NCI-H82 (cell line): ENCODE measurements around the gene DNAJC1.

Source experiments
- DNase-seq: peaks from one replicate; lab custom pipeline; 2025; lab: John Stamatoyannopoulos, UW

DNAJC1 gene

DNA sequence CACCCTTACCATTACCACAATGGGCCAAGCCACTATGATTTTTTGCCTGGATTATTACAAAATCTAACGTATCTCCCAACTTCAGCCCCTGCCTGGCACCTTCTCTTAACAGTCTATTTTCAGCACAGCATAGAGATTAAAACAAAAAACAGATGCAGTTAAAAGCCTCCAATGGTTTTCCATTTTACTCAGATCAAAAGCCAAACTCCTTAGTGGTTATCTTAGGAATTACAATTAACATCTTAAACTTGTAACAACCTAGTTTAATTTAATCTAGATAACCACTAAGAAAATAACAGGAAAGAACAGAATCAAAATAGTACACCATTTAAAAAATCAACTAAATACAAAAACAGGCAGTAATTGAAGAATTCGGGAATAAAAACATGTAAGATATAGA, 43.5 kb downstream of the DNAJC1 start:
- DNase-seq, result no peak

DNA sequence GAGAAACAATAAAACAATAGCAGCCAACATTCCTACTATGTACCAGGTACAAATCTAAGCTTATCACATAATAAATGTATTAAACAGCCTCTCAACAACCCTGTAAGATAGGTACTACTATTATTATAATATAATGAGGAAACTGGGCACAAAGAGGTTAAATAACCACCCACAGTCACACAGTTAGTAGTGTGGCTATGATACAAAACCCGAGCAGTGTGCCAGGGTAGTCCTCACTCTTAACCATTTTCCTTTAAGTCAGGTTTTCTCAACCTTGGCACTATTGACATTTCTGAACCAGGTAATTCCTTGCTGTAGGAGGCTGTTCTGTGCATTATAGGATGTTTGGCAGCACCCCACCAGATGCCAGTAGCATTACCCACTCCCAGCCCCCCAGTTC, 48.8 kb downstream of the DNAJC1 start:
- DNase-seq, result no peak

DNA sequence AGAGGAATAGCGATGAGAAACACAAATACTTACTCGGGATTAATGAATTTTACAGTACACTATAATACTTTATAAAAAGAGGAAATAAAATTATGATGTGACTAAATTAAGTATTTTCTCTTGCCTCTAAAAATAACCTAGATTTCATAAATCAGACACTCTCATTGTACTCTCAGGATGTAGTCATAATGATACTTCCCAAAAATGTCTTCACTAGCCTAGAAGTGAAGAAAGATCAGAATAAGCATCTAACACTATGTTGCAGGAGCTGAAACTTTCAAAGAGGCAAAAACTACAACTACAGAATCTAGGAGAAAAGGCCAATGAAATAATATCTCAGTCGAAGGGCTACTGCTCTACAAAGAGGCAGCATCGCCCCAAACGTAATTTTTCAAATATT, 49.4 kb downstream of the DNAJC1 start:
- DNase-seq, result no peak

DNA sequence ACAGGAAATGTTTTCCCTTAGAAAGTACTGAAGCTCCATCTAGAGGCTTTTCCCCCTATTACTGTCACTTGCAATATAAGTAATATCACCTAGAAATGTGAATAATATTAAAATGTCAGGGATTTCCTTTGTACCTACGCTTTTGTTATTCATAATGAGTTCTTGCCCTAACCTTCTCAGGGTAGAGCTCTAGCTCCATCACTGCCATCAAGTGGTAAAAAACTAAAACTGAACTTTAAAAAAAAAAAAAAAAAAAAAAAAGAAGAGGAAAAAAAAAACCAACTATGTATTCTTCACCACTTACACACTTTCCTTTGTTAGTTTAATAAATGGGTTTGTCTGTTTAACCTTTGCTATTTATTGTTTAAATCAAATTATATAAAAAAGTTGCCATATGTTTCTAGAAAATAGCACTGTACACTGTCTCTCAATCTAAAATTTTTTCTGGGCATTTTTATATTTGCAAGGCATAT, 49.9 kb downstream of the DNAJC1 start:
- peak; percentile 14 for DNase-seq

DNA sequence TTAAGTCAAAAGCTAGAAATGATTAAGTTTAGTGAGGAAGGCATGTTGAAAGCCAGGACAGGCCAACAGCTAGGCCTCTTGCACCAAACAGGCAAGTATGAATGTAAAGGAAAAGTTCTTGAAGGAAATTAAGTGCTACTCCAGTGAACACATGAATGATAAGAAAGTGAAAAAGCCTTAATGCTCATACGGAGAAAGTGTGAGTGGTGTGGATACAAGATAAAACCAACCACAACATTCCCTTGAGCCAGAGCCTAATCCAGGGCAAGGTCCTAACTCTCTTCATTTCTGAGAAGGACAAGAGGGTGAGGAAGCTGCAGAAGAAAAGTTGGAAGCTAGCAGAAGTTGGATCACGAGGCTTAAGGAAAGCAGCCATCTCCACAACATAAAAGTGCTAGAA, 53.0 kb downstream of the DNAJC1 start:
- DNase-seq, result no peak

DNA sequence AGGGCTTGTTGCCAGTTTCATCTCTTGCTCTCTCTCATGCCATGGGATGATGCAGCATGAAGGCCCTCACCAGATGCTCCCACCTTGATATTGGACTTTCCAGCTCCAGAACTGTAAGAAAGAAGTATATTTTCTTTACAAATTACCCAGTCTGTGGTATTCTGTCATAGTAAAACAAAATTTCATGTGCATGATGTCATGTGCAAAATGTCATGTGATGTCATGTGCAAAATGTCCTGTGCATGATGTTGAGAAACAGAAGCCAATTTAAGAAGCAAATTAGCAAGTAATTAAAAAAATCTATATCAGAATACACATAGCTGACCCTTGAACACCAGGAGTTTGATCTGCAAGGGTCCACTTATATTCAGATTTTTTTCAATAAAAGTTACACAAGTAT, 56.6 kb downstream of the DNAJC1 start:
- DNase-seq, result no peak

DNA sequence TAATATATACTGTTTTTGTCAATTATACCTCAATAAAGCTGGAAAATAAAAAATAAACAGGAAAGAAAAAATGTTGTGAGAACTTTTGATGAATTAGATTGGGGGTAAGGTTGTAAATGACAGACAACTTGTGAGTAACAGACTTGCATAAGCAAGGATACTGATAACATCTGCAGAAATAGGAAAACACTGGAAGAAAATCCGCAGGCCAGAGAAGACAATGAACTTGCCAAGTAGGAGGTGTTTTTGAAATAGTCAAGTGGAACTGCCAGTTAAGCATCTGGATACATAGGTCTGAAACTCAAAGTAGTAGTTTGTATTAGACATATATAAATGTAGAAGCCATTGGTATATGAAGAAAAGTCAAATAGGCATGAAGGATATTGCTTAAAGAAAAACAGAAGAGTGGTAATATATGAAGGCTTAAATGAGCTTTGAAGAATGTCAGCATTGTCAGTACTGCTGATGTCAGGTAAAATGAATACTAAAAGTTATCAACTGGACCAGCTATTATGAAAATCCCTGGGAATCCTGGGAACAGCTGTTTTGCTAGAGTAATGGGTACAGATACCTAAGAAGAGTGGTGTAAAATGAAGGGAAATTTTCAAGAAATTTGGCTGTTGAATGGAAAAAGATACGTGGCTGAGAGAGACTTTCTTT, 58.7 kb downstream of the DNAJC1 start:
- no peak for DNase-seq

DNA sequence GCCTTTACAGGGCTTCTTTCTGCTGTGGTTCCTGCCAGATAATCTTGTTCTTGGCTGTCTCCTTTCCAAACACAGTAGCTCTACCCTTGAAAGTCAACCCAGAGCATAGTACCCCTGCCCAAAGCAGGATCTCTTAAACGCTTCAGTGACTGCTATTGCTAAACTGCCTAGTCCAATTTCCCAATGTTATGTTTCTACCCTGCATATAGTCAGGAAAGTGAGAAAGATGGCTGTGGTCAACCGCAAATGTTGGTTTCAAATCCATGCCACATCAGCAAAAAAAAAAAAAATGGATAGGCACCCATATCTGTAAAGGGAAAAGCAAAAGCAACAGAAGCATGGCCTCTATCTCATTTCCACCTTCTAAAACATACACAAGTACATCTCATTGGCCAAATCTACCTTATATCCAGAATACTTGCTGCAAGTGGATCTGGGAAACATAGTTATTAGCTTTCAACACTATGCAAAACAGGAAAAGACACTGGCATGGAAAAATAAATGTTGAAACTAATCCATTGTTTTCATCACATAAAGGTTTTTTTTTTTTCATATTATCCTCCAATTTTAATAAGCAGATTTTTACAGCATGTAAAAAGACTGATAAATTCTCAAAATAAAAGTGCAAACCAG, 59.8 kb downstream of the DNAJC1 start:
- no peak for DNase-seq

DNA sequence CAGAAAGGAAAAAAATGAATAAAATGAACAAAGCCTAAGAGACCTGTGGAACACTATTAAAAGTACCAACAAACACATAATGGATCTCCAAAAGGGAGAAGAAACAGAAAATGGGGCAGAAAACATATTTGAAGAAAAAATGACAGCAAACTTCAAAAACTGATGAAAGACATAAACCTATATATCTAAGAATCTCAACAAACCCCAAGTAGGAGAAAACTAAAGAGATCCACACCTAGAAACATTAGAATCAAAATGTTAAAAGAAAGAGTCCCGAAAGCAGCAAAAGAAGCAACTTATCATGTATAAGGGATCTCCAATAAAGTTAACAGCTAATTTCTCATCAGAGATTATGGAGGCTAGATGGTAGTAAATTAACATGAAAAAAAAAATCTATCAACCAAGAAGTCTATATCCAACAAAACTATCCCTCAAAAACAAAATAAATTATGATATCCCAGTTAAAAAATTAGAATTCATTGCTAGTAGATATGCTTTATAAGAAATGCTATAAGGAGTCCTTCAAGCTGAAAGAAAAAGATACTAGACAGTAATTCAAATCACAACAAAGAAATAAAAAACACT, 68.0 kb downstream of the DNAJC1 start:
- no peak for DNase-seq

DNA sequence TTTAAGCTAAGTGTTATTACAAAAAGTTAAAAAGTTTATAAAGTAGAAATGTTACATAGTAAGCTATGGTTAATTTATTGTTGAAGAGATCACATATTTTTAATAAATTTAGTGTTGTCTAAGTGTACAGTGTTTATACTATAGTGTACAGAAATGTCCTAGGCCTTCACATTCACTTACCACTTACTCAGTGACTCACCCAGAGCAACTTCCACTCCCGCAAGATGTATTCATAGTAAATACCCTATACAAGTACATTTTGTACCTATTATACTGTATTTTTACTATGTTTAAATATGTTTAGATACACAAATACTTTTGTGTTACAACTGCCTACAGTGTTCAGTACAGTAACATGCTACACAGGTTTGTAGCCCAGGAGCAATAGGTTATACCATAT, 69.2 kb downstream of the DNAJC1 start:
- no peak for DNase-seq

DNA sequence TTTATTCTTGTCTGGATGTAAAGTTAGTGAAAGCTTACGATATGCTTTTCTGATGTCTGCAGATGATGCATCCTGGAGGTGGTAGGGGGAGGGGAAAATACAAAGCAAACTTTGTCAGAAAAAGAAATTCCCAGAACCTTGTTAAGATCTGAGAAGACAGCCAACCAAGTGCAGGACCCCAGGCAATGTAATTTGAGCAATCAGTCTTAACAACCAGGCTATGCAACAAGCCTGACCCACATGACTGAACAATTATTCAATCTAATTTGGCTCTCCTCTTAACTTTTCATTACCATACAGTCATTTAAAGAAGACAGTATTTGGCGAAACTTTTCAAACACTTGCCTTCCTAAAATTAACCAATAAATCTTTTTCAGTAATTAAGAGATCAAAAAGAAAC, 74.5 kb downstream of the DNAJC1 start:
- no peak for DNase-seq

DNA sequence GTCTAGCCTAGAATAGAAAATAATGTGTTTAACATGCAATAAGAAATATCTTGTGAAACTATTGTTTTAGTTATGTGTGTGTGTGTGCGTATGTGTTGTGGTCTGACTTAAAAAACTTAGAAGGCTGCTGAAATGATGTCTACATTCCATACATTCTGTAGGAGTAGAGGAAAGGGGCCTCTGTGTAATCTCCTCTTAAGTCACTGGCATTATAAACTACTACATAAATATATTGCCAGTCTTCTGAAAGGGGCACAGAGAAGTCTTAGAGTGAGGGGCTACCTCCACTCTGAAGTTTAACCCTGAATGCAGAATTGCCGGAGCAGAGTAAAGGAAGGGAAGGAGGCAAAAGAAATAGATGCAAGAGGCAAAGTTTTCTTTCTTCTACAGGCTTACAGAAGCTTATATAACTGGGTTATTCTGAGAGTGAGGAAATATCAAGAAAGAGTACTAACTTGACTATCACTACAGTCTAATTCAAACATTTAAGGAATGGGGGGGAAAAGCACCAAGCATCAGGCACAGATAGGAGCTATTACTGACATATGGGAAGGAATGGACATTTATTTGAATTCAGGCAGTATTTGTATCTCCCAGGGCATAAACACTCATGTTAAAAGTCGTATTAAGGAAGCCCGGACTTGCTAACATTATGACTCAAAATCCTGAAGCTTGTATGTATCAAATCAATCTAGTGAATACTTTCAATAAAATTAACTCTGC, 75.7 kb downstream of the DNAJC1 start:
- no peak for DNase-seq

DNA sequence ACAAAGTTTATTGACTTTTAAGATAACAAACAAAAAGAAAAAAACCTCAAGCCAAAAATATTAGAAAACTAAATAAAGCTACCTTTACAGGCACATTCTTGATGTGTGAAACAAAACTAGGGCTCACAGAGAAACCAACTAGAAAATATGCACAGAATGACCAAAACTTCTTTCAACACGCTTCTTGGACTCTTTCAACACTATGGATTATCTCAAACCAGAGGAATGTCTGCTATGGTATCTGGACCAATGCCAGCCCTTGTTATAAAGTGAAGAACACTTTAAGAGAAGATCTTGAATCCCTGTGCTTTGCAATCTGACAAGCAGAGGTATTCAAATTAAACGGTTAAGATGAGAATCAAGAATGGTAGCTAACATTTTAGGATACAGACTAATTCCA, 76.6 kb downstream of the DNAJC1 start:
- no peak for DNase-seq

DNA sequence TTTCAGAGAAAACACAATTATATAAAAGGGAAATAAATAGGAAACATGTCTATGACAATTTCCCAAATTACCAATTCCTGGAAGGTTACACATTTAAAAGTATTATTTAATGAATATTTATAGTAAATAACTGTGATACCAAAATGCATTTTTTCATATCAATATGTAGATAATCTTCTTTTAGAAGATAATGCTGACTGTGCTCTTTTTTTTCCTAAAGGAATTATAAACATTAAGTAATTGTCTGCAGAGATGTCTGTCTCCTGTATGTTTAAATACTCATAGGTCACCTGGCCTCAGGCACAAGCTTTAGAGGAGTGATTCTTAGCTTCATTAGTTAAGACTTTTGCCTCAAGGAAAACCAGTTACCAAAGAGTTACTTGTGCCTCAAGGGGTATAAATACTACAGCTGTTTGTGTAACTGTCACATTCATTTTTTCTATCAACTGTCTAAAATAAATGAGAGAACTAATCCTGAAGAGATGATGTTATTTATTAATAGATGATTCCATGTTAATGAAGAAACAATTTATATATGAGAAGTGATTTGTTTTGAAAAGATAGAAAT, 77.1 kb downstream of the DNAJC1 start:
- no peak for DNase-seq

DNA sequence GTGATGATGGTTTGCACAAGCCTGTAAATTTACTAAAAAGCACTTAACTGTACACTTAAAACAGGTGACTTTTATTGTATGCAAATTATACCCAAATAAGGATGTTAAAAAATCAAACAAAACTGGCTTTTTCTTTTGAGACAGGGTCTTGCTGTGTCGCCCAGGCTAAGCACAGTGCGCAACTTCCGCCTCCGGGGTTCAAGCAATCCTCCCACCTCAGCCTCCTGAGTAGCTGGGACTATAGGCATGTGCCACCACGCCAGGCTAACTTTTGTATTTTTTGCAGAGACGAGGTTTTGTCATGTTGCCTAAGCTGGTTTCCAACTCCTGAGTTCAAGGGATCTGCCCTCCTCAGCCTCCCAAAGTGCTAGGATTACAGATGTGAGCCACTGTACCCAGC, 77.7 kb downstream of the DNAJC1 start:
- no peak for DNase-seq

DNA sequence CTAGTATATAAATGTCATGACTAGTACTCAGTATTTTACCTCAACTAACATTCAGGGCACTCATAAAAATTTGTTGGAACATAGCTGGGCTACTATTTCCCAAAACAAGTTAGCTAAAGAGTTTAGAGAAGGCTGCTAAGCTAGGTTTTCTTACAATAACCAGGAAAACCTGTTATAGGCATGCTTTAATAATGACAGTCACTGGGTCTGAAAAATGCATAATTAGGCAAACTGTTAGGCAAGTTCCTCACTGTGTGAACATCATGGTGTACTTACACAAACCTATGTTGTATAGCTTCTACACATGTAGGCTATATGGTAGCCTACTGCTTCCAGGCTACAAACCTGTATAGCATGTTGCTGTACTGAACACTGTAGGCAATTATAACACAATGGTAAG, 79.0 kb downstream of the DNAJC1 start:
- DNase-seq, result no peak

DNA sequence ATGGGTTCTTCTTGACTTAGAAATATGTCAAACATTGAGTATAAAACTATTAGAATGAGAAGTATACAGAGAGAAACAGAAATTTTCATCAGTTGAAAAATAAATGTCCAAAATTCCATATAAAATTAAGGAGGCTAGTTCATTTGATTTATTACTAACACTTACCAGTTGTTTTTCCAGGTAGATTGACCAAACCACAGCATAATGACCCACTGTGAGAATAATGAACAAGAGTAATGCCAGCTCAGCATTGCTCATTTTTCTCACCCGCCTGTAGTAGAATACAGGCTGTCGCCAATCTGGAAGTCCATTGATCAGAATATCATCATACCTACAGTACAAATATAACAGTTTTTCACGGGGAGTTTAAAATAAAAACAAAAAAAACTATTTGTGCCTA, 82.9 kb downstream of the DNAJC1 start:
- no peak for DNase-seq

DNA sequence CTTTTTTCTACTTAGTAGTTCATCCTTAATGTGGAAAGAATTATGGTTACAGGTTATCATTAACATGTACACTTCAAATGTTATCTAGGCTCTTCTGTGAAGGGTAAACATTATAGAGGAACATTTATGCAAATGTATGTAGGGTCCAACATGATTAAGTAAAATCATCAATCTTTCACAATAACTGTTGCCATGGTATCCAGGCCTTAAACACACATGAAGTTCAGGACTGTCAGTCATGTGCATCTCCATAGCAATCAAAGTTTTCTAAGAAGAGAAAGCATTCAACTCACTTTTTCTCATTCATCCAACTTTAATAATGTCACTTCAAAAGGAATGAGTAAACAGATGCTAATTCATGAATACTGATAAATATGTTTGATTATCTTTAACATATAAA, 83.6 kb downstream of the DNAJC1 start:
- no peak for DNase-seq

DNA sequence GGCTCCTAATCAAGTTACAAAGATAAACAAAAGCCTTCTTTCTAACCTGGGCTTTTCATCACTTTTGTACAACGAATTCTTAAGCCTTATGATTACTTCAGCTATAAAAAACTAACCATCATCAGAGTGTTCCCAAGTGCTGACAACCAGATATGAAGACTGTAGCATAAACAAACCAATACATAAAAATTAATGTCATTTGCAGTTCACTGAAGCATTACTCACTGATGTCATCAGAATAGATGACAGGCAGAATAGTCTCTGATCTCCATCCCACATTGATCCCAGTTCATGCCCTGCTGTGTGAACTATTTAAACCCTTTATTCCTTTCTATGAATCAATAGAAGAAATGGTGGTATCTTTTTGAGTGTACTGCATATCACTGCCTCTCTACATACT, 84.4 kb downstream of the DNAJC1 start:
- no peak for DNase-seq

DNA sequence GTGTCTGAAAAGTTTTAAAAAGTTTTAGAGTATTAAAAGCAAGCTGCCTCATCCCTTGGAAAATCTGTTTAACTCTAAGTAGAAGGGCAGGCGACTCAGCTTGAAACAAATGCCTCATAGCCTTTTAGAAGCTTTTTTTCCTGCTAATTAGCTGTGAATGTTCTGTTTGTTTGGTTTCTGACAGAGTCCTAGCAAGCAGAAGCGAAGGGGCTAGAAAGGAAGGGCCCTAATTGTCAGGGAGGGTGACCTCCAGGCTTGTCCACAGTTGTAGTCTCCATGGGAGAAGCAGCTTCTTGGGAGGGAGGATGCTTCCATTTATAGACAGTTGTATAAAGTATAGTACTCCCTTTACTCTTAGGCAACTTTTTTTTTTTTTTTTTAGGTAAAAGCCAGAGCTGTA, 90.9 kb downstream of the DNAJC1 start:
- DNase-seq, result no peak

DNA sequence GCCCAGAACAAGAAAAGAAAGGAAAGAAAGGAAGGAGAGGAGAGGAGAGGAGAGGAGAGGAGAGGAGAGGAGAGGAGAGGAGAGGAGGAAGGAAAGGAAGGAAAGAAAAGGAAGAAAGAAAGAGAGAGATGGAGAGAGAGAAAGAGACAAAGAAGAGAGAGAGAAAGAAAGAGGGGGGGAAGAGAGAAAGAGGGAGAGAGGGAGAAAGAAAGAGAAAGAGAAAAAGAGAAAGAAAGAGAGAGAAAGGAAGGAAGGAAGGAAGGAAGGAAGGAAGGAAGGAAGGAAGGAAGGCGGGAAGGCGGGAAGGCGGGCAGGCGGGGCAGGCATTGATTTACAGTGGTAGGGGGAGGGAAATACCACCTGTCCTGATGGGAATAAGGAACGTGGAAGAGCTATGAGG, 92.7 kb downstream of the DNAJC1 start:
- DNase-seq, result no peak

DNA sequence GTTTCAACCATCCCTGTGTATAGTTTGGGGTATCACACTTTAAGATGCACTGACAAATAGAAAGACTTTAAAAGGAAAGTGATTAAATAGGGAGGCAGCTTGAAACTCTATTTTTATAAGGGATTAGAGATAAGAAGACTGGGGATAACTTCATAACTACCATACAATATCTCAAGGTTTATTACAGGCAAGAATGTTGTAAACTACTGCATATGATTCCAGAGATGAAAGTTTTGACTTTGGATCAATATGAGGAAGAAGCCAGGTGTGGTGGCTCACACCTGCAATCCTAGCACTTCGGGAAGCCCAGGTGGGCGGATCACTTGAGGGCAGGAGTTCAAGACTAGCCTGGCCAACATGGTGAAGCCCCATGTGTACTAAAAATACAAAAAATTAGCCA, 96.1 kb downstream of the DNAJC1 start:
- DNase-seq, result no peak

DNA sequence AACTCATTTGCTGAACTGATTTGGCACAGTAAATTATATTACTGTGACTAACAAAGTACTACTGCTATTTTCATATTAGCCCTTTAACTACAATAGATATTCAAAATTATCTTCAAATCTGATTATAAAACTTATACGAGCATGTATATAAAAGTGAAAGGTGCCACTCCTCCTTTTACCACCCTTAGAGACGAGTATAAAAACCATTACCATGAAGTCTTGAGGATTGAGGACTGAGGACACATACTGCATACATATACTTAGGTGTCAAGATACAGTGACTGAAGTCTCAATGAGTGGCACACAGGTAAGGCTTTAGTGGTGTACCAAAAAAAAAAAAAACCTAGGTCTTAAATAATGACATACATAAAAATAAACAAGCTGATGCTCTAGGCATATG, 98.6 kb downstream of the DNAJC1 start:
- no peak for DNase-seq
